ENCODE results near the gene SMG7. TPM values are rescaled to one million over a fixed set of nuclear protein-coding genes. Genes with fewer than 3 reads are reported as not detected.
A peak's percentile ranks its signal among the peaks of the same experiment; 100 is the strongest.

Gene SMG7
- total RNA-seq, 1 donor from 2014 or later: 66.2 TPM

- DNase-seq: no peak
- H3K9me3 Mint-ChIP-seq (ENCODE audit: unreplicated experiment): peaks cover 9% of the 10 kb centered on the region
- peak overlapping the region; percentile 63 for H3K4me3 Mint-ChIP-seq (ENCODE audit: unreplicated experiment)
- no peak for TF ChIP-seq CTCF (IDR thresholded peaks at IDR 0.05; ENCODE audit: partially characterized antibody, unreplicated experiment)
- peak overlapping the region; percentile 92 for H3K27ac Mint-ChIP-seq (ENCODE audit: unreplicated experiment)
- H3K36me3 Mint-ChIP-seq (ENCODE audit: unreplicated experiment): no peaks in the 10 kb centered on the region
- H3K27me3 Mint-ChIP-seq (ENCODE audit: unreplicated experiment): peaks cover 5% of the 10 kb centered on the region
- H3K4me1 Mint-ChIP-seq (ENCODE audit: low read depth, unreplicated experiment): peaks cover 40% of the 10 kb centered on the region
These were observed 81.0 kb downstream of the SMG7 start for GRCh38 chr1:183553331-183553730.

- H3K4me3 Mint-ChIP-seq (ENCODE audit: unreplicated experiment): peak overlapping the region; percentile 4
- TF ChIP-seq CTCF (IDR thresholded peaks at IDR 0.05; ENCODE audit: partially characterized antibody, unreplicated experiment): no peak
- peaks cover 9% of the 10 kb centered on the region for H3K9me3 Mint-ChIP-seq (ENCODE audit: unreplicated experiment)
- no peak for DNase-seq
- peaks cover 5% of the 10 kb centered on the region for H3K27me3 Mint-ChIP-seq (ENCODE audit: unreplicated experiment)
- H3K36me3 Mint-ChIP-seq (ENCODE audit: unreplicated experiment): no peaks in the 10 kb centered on the region
- H3K4me1 Mint-ChIP-seq (ENCODE audit: low read depth, unreplicated experiment): peaks cover 36% of the 10 kb centered on the region
- H3K27ac Mint-ChIP-seq (ENCODE audit: unreplicated experiment): peak overlapping the region; percentile 92
These were observed 81.5 kb downstream of the SMG7 start for GRCh38 chr1:183553764-183554163.

- peaks cover 34% of the 10 kb centered on the region for H3K4me1 Mint-ChIP-seq (ENCODE audit: low read depth, unreplicated experiment)
- H3K4me3 Mint-ChIP-seq (ENCODE audit: unreplicated experiment): no peak overlapping the region
- no peak for TF ChIP-seq CTCF (IDR thresholded peaks at IDR 0.05; ENCODE audit: partially characterized antibody, unreplicated experiment)
- no peaks in the 10 kb centered on the region for H3K36me3 Mint-ChIP-seq (ENCODE audit: unreplicated experiment)
- H3K27me3 Mint-ChIP-seq (ENCODE audit: unreplicated experiment): peaks cover 5% of the 10 kb centered on the region
- H3K27ac Mint-ChIP-seq (ENCODE audit: unreplicated experiment): no peak overlapping the region
- peaks cover 9% of the 10 kb centered on the region for H3K9me3 Mint-ChIP-seq (ENCODE audit: unreplicated experiment)
- DNase-seq: no peak
These were observed 82.3 kb downstream of the SMG7 start for GRCh38 chr1:183554577-183554976.

- TF ChIP-seq CTCF (IDR thresholded peaks at IDR 0.05; ENCODE audit: partially characterized antibody, unreplicated experiment): no peak
- Mint-ChIP-seq H3K4me1 (ENCODE audit: low read depth, unreplicated experiment) (peaks cover 5% of the 10 kb centered on the region), H3K4me3 (ENCODE audit: unreplicated experiment) (no peak overlapping the region), H3K9me3 (ENCODE audit: unreplicated experiment) (peaks cover under 1% of the 10 kb centered on the region), H3K27me3 (ENCODE audit: unreplicated experiment) (no peaks in the 10 kb centered on the region), H3K27ac (ENCODE audit: unreplicated experiment) (no peak overlapping the region), H3K36me3 (ENCODE audit: unreplicated experiment) (no peaks in the 10 kb centered on the region)
- DNase-seq: no peak
These were observed 86.8 kb downstream of the SMG7 start for GRCh38 chr1:183559061-183559460.

DNA sequence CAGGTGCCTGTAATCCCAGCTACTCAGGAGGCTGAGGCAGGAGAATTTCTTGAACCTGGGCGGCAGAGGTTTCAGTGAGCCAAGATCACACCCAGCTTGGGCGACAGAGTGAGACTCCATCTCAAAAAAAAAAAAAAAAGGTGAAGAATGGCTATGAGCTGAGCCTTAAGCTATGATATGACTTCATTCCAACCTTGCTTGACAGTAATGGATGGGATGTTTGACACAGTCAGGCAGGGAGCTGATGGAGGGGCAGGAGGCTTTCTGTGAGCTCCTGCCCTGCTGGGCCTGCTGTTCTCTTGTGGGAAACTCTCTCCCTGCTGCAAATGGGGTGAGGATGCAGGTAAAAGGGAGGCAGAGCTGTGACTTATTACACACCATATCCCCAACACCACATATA lies 90.4 kb downstream of the SMG7 start:
- no peak for DNase-seq
- Mint-ChIP-seq H3K4me3 (ENCODE audit: unreplicated experiment) (no peak overlapping the region), H3K4me1 (ENCODE audit: low read depth, unreplicated experiment) (no peaks in the 10 kb centered on the region), H3K36me3 (ENCODE audit: unreplicated experiment) (no peaks in the 10 kb centered on the region), H3K27me3 (ENCODE audit: unreplicated experiment) (peaks cover 3% of the 10 kb centered on the region), H3K27ac (ENCODE audit: unreplicated experiment) (no peak overlapping the region), H3K9me3 (ENCODE audit: unreplicated experiment) (no peaks in the 10 kb centered on the region)
- no peak for TF ChIP-seq CTCF (IDR thresholded peaks at IDR 0.05; ENCODE audit: partially characterized antibody, unreplicated experiment)
